Suprapubic skin (tissue), 4 donors: ENCODE results near the gene PRL.

ENCODE experiments used
- CTCF ChIP-seq, 2 donors: fragments of 200-600 bp in 1 of 2; fragments of 450-650 bp in 1 of 2; sonication (generic) in 1 of 2; IDR thresholded peaks; one replicate each; pipeline ENCODE4 v1.5.1; 2016 to 2019; ENCODE audit warnings: antibody characterized with exemption in 2 of 2, mild to moderate bottlenecking in 1 of 2, moderate library complexity in 1 of 2
- EP300 ChIP-seq: sonication (generic); formaldehyde crosslinking; IDR thresholded peaks from one replicate; pipeline ENCODE4 v1.6.1; 2017; ENCODE audit warnings: antibody characterized with exemption
- POLR2A ChIP-seq, 2 donors: fragments of 450-650 bp; IDR thresholded peaks; one replicate each; pipeline ENCODE4 v1.6.1; 2017; ENCODE audit warnings: antibody characterized with exemption in 2 of 2, mild to moderate bottlenecking in 2 of 2, moderate library complexity in 2 of 2
- POLR2AphosphoS5 ChIP-seq, 3 donors: sonication (generic); formaldehyde crosslinking; IDR thresholded peaks; one replicate each; pipeline ENCODE4 v1.6.1; 2017; ENCODE audit warnings: antibody characterized with exemption in 3 of 3

DNA sequence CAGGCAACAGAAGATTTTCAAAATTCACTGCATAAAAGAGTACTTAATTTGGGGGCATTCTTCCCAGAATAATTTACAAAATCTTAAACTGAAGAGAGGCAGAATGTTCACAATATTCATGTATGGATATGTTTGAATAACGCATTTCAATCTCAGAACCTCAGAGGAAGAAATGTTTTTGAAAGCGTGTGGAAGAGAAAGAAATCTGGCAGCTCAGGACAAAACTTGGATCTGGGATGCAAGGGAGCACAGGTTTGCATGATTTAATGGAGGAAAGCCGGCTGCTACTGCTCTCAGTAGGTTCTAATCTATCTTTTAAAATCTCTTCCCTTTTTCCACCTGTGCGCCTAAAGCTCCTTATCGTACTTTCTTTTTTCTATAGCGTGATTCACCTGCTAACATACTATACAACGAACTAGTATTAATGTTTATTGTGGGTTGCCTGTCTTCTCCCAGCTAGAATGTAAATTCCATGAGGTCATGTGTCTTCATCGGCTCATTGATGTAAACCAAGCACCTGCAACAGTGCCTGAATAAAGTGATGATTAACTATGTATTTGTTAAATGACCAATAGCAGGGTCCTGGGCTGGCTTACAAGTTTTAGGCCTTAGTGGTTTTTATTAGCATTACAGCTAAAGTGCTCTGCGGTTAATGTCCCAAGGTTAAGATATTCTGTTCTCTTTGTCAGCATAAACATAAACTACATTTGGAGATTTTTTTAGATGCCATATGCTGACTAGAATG is 15.3 kb downstream of the PRL start:
- TF ChIP-seq CTCF (IDR thresholded peaks at IDR 0.05), result no peak
- TF ChIP-seq POLR2AphosphoS5 (IDR thresholded peaks at IDR 0.05), result no peak
- no peak for TF ChIP-seq POLR2A (IDR thresholded peaks at IDR 0.05)
- TF ChIP-seq EP300, result no peak
